ENCODE results near the gene GCG.

GCG gene

DNA sequence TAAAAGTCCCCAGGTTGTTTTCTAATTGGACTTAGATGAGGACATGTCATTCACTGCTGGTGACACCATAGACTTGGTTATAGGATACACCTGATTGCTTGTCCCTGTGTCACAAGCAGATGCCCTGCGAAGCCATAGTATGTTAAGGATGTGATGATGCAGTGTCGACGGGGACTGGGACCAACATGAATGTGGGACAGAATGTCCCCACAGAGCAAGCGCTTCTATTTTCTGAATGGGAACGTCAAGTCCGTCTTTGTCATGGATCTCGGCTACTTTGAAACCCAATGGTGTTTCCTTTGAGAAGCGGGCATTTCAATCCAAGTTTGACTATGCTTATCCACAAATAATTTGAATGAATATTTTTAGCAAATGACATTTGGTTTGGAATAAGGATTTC lies 2.1 kb downstream of the GCG start:
- no peak for DNase-seq (ENCODE audit: low read depth)

DNA sequence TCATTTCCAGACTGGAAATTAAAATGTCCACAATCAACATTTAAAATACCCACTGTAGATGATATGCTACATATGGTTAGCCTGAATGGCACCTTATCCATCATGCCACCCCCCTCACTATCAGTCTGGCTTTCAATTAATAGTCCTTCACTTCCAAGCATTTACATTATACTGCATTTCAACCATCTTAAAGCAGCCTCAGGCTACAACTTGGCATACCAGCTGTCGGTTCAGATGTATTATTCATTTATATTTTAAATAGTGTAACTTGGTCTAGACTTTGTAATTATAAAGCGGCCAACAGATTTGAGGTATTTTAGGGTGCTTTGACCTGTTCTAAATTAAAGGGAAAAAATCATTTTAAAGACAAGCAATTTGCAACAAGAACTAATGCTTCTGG lies 2.6 kb downstream of the GCG start:
- no peak for DNase-seq (ENCODE audit: low read depth)

DNA sequence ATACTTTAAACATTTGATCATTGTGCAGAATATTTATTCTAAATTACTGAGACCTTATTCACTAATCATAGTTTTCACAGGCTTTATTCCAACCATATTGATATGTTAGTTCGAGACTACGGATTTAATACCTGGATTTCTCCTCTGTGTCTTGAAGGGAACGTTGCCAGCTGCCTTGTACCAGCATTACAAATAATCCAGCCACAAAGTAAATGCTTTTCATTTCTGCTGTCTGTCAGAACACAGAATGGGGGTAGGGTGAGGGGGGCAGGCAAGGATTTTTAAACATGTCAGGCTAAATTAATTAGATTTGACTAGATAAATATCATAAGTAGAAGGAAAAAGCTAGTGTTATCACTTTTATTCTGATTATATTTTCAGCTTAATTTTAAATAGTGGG lies 3.1 kb downstream of the GCG start:
- DNase-seq (ENCODE audit: low read depth), result no peak

DNA sequence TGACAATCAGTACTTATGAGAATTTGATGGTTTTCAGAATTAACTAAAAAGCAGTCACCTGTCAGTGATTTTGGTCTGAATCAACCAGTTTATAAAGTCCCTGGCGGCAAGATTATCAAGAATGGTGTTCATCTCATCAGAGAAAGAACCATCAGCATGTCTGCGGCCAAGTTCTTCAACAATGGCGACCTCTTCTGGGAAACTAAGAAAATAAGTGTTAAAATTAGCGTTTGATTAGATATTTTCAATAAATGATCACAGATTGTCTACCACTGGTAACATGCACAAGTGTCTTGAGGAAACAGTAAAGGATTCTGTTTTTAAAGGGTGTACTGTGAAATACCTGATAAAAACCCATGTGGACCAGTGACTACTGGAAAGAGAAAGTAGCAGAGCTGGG lies 8.1 kb downstream of the GCG start:
- no peak for DNase-seq (ENCODE audit: low read depth)

DNA sequence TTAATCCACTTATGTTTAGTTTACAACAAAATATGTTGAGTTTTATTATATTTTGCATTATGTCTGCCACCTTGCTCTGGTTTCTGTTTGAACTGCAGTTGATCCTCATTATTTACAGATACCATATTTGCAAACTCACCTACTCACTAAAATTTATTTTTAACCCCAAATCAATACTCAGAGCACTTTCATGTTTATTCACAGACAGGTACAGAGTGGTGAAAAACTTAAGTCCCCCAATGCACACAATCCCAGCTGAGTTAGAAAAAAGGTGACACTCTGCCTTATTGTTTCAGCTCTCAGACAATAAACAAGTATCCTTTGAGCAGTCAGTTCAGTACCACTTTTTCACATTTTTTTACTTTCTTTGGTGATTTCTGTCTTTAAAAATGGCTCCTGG lies 13.7 kb downstream of the GCG start:
- DNase-seq (ENCODE audit: low read depth), result no peak

DNA sequence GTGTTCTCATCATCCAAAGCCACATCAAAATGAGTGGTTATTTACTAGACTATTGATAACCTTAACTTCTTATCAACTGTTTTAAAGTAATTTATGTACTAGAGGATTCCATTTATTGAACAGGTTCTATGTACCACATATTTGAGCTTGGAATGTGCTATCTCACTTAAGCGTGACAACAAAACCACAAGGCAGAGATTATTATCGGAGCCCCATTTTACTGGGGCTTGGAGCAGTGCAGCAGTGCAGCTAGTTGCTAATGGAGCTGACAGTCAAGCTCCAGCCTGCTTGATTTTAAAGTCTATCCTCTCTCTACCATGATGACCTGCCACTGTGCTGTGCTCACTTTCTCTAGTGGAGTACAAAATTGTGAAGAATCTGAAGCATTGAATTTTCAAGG lies 24.6 kb downstream of the GCG start:
- DNase-seq (ENCODE audit: low read depth), result no peak

DNA sequence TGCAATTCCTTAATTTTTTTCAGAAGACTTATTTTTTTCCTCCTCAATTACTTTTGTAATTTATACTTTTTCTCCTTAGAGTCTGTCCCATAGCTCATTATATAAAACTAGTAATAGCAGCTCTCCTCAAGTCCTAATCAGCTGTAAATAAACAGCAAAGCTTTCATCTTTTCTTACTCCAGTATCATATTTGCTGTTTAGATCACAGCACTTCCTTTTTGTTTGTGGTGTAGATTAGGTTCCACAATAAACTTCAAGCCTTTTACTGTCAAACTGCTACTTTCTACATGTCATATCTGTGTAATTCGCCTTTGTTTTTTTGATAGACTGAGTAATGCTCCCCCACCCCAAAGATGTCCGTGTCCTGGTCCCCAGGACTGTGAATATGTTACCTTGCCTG lies 25.5 kb downstream of the GCG start:
- DNase-seq (ENCODE audit: low read depth), result no peak

DNA sequence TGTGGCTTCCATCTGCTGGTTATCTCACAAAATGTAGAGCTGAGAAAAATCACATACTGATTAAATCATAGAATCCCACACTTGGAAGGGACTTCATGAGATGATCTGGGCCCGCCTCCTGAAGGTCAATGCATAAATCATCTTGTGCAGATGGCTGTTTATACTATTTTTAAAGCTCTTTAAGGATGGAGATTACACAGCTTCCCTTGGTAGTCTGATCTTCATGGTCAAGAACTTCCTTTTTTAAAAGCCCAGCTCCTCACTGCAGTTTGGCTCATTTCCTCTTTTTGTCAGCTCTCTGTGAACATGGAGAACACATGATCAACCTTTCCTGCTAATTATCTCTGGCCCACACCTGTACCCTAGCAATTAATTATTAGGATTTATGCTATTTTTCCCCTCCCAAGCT lies 25.9 kb downstream of the GCG start:
- no peak for DNase-seq (ENCODE audit: low read depth)

DNA sequence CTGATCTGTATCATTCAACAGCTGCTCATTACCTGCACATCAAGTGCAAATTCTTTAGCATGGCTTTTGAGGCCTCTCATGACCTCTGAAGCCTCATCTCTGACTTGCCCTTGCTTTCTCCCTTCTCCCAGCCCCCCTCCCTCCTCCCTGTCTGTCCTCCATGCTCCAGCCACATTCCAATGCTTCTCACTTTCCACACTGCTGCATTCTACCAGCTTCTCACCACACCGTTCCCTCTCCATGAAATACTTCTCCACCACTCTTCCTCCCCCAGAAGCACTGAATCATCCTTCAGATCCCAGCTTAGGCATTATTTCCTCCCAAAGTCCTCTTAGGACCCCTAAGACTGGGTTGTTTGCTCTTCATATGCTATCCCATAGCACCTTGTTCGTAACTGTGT lies 26.9 kb downstream of the GCG start:
- DNase-seq (ENCODE audit: low read depth), result no peak

DNA sequence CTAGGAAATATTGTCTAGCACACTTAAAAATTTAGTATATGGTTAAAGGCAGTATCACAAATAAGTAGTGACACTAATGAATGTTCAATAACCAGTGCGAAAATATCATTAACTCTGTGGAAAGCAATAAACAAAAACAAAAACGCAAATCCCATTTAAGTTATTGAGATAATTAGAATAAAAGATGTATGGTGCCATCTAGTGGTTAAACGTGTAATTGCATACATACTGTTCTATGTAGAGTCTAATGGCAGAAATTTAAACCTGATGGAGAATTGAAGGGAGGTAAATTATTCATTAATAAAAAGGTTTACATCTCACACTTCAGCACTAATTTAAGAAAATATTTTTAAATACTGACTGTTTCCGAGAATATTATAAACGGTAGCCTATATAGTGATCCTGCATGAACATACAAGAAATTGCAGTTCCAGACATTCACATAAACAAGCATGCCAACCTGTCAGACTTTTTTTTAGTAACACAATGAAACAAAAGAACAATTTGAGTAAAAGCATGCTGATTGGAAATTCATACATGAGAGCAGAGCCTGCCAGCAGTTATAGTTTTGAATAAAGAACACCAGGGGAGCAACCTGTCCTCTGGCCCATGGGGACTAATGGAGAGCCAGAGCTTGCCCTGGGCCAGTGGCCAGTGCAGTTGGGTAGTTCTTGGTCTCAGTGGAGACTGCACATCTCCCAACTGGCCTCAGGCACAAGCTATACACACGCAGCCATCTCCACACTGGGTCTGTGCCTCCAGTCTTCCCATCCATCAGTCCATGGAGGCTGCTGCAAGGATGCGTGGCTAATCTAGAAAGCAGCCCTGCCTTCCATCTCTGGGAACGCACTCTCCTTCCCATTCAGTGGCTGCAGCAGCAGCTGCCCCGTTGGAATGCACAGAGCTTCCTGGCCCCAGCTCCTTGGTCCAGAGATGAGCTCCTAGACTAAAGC lies 28.0 kb downstream of the GCG start:
- no peak for DNase-seq (ENCODE audit: low read depth)

DNA sequence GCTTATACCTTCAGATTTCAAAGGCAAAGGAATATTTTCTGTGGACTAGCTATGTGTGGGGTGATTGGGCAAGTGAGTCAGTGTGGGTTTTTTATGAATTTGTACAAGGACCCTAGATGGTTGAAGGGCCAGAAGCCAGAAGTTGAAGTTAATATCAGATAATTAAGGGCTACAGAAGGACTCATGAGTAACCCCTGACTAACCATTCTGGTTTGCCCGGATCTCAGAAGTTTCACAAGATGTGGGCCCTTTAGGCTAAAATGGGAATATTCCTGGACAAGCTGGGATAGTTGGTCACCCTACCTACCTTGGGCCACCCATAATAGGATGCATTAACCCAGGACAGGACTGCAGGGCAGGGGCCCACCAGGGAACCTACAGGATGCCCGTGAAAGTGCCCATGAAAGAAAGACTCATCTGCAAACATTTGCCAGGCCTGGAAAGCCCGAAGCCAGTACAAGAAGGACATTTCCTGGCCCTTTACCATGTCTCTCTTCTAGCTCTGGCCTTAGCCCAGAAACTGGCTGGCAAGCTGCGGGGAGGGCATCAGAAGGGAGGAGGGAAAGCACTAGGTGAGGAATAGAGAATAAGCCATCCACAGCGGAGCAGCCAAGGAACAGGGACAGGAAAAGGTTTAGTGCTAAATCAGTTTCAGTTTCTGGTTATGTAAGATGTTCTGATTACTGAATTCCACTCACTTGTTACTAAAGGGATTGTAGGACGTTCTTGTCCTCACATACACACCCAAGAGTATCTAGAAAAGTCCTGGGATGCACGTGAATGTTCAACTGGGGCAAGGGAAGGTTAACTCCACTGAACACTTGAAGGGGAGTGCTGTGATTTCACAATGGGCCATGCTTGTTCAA lies 33.6 kb downstream of the GCG start:
- no peak for DNase-seq (ENCODE audit: low read depth)

DNA sequence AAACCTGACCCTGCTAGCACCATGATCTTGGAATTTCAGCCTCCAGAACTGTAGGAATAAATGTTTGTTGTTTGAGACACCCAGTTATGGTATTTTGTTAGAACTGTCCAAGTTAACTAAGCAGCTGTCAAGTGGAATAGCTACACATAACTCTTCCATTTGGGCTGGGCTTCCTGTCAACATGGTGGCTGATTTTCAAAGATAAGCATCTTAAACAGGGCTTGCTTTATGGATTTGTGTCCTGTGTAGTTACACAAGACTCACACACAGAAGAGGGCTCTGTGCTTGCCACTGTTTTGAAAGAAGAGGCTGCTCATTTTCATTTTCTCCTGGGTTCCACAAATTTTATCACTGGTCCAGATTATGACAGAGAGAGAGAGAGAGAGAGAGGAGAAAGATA lies 35.7 kb downstream of the GCG start:
- no peak for DNase-seq (ENCODE audit: low read depth)

DNA sequence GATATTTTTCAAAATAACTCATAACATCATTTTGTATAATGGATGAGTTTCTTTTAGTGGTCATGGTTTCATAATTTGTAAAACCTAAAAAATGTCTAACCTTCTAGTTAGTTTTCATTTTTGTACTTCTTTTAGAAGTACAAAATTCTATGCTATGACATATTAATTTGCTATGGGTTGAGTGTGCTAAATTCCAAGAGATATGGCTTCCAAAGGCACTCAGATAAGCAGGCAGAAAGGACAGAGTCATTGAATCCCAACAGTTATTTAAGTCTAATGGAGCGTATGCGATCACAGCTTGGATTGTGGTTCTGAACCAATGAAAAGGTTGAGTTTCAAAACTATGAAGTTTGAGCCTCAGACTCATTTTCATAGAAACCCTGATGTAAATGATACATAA lies 37.0 kb downstream of the GCG start:
- DNase-seq (ENCODE audit: low read depth), result no peak

DNA sequence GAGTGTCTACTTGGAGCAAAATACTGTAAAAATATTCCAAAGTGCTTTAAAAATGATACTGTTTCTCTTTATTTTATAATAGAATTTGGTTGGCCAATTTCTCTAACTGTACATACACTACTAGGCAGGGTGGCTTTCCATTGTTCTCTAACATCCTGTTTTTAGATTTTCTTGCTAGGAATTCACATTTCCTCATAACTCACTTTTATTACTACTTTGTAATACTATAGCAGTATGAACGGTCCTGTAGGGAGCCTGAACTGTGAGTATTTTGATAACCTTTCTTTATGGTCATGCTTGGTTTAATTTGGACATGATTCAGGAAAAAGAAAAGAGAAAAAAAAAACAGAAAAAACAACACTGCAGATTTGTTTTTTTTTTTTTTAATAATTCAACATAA lies 37.8 kb downstream of the GCG start:
- DNase-seq (ENCODE audit: low read depth), result no peak

DNA sequence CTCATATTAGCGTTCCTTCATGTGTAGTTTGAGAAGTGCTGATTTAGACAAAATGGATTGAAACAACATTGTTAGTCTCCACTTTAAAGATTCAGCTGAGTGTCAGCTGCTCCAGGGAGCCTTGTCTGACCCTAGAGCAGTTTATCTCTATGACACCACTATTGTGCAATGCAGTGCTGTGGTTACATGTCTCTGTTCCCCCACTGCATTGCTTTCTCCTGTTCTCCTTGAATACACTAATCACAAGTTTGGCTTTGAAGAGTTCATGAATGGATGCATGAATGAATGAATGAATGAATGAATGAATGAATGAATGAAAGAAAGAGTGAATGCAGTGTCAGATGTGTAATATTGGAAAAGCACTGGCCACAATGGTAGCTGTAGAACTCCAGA lies 38.3 kb downstream of the GCG start:
- DNase-seq (ENCODE audit: low read depth), result no peak

DNA sequence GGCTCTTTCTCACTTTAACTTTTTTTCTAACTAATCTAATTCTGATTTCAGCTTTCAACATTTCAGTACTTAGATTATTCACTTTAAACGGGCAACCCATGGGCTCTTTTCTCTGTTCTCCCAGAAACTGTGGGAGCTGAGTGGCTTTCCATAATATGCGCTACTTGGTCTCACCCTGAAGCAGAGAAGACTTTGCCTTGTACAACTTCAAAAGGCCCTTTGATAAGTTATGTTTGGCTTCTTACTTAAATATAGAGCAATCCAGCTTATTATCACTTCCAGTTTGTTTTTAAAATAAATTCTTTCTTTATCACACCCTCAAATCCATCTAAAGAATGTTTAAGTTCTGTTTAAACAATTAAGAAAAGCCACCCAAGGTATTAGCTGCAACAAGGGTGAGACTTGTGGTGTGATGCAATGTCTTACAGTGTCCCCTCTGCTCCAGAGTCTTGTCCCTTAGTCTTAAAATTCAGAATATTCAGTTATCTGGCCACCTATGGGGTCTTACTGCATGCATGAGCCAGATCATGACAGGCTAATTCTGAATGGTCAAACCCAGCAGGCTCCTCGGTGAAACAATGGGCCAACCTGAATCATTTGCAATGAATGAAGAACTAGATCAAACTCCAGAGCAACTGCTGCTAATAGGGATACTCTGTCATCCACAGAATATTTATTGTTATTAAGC lies 38.8 kb downstream of the GCG start:
- no peak for DNase-seq (ENCODE audit: low read depth)

DNA sequence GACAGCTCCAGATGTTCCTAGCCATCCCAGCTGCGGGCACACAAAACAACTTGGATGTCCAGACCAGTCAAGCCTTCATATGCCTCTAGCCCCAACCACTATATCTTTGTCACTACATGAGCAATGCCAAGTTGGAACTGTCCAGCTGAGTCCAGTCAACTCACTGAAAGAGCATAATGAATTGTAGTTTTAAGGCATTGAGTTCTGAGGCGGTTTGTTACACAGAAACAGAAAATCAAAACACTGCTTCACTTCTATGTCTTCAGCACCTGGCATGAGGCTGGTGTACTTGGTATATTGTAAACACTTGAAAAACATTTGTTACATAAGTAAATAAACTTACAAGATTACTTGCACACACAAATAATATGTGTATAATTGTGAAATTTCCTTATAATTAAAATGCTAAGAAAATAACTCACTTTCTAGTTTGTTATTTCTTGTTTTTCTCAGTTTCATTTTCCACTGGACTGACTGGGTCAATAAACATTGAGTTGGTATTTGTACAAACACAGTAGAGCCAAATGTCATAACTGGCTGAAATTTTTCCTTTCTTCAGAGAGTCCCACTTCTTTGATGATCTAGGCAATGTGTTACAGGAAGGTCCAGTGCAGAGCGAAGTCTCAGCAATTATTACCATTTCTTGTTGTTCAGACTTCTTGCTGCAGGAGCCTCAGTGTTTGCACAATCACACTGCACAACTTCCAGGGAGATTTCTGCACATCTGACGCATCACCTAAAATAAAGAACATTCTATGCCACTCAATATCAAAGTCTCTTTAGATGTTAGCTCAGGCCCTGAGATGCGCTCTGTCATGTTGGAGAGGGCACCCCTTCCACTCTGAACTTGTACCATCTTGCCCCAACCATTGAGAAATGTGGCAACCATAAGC lies 39.8 kb downstream of the GCG start:
- DNase-seq (ENCODE audit: low read depth), result no peak

DNA sequence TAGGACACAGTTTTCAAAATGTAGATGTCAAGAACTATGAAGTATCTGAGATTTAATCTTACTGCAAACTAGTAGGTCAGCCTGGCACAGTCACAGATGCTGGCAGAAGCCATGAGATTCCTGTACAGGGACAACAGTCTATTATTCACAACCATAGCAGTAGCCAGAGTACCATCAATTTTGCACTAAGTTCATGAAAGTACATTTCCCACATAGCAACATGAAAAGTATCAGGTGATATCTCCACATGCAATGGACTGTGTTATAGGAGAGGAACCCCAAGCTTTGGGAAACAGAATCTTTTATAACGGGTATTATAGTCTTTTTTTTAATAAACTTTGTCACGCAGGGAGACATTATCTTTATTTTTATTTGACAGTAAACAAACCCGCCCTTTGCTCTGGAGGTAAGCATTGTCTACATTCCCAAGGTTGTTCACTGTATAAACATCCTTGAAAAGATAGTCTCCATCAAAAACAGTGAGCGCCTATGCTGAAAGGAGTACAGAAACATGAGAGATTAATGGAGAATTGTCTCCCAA lies 44.6 kb downstream of the GCG start:
- no peak for DNase-seq (ENCODE audit: low read depth)

DNA sequence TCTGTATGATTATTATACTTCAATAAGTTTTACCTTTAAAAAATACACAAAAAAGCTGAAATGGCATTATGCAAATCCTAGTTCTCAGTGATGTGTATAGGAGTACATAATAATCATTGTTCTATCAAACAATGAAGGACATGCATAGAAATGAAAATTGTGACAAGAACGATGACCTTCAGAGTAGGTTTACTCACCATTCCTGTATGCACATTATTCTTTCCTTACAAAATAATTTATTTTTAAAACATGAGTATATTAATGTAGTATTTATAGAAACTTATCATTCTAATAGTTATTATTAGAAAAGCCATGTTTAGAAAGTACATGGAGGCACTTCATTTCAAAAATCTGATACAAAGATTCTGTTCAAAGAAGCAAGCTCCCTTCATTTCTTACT lies 45.3 kb downstream of the GCG start:
- no peak for DNase-seq (ENCODE audit: low read depth)

DNA sequence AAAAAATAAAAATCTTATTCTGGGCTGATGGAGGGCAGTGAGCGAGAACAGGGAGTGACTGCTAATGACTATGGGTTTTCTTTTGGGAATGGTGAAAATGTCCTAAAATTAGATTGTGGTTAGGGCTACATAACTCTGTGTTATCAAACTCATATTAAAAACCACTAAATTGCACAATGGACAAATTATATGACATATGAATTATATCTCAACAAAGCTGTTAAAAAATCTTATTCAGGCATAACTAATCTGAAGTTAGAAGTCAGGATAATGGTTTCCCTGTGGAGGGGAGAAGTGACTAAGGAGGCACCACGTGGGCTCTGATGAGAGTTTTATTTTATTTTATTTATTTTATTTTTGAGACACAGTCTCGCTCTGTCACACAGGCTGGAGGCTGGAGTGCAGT lies 45.9 kb downstream of the GCG start:
- DNase-seq (ENCODE audit: low read depth), result no peak

DNA sequence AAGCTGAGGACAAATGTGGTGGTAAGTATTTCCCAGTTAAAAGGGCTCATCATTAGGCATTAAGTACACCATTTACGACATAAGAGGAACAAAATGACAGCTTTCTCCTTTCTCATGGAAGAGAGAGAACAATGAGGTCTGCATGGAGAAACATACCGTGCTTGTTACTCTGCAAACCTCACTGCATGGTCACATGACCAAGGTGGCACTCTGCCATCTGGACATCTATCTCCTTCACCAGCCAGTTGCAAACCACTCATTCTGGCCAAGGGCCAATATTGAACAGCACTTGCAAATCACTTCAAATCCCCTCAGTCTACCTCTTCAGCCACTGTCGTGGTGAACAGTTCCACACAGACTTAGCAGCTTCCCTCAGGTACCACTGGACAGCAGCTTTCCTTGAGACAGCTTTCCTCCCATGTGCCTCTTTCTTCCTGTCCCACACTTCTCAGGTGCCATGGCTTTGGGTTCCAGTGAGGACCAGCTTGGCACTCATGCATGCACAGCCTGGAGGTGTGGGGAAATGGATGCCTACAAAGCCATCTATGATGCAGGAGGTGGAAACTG lies 48.5 kb downstream of the GCG start:
- DNase-seq (ENCODE audit: low read depth), result no peak

Measured in activated gamma-delta T cell treated with anti-CD3 and anti-CD28 coated beads, Interleukin-2, amount 50 U/mL, for 16 hours (primary cell).